Endodermal cell (in vitro differentiated cells): ENCODE data around the gene PINLYP. TPM values are rescaled to one million over a fixed set of nuclear protein-coding genes. Genes with fewer than 3 reads are reported as not detected.

Experiments used
- DNase-seq: peaks from one replicate; pipeline ENCODE4 v3.0.0-alpha.2; 2017
- H3K27ac ChIP-seq: 2 replicates; pipeline ENCODE4 v1.5.1; 2013; ENCODE audit warnings: mild to moderate bottlenecking, low read depth, low read length, moderate library complexity
- H3K27me3 ChIP-seq: 2 replicates; pipeline ENCODE4 v1.6.1; 2013; ENCODE audit warnings: mild to moderate bottlenecking, low read length, moderate library complexity; ENCODE audit not compliant: insufficient read depth, control insufficient read depth, poor library complexity, severe bottlenecking
- H3K36me3 ChIP-seq: 2 replicates; pipeline ENCODE4 v1.7.0; 2013; ENCODE audit warnings: mild to moderate bottlenecking, low read length, moderate library complexity; ENCODE audit not compliant: control insufficient read depth, insufficient read depth
- H3K4me1 ChIP-seq: one replicate; pipeline ENCODE4 v1.7.0; 2013; ENCODE audit warnings: low read length; ENCODE audit not compliant: control insufficient read depth, insufficient read depth
- H3K4me3 ChIP-seq: 2 replicates; pipeline ENCODE4 v1.5.1; 2013; ENCODE audit warnings: mild to moderate bottlenecking, low read length, moderate library complexity
- H3K9ac ChIP-seq: 2 replicates; pipeline ENCODE4 v1.6.1; 2013; ENCODE audit warnings: mild to moderate bottlenecking, low read length, moderate library complexity; ENCODE audit not compliant: poor library complexity, severe bottlenecking; ENCODE audit errors: extremely low read depth
- H3K9me3 ChIP-seq: 2 replicates; pipeline ENCODE4 v1.6.1; 2013; ENCODE audit warnings: mild to moderate bottlenecking, low read length, moderate library complexity; ENCODE audit not compliant: control insufficient read depth
- H3K27ac Mint-ChIP-seq: 2 replicates; pipeline ENCODE4 v1.8.0; 2020; ENCODE audit warnings: mixed read lengths
- H3K27me3 Mint-ChIP-seq: 2 replicates; pipeline ENCODE4 v1.8.0; 2021; ENCODE audit warnings: mild to moderate bottlenecking, mixed read lengths; ENCODE audit not compliant: insufficient read depth
- H3K36me3 Mint-ChIP-seq: 2 replicates; pipeline ENCODE4 v1.8.0; 2020; ENCODE audit warnings: low read depth, mixed read lengths
- H3K4me1 Mint-ChIP-seq: 2 replicates; pipeline ENCODE4 v1.8.0; 2020; ENCODE audit warnings: mixed read lengths
- H3K4me3 Mint-ChIP-seq: 2 replicates; pipeline ENCODE4 v1.8.0; 2020; ENCODE audit warnings: mild to moderate bottlenecking, moderate library complexity, mixed read lengths
- H3K9me3 Mint-ChIP-seq: 2 replicates; pipeline ENCODE4 v1.8.0; 2020; ENCODE audit warnings: mild to moderate bottlenecking, mixed read lengths
- CTCF ChIP-seq: fragments of 200-600 bp; sonication (generic); conservative IDR thresholded peaks from 2 replicates; pipeline ENCODE4 v1.5.0; 2021; ENCODE audit warnings: antibody characterized with exemption, mild to moderate bottlenecking
- WGBS, 2 experiments: methylation state at CpG; one replicate each; pipeline versions ENCODE4 v1.1.5 to v1.1.7; 2013; ENCODE audit warnings: missing lambda C conversion rate in 2 of 2, mixed read lengths in 1 of 2; ENCODE audit not compliant: insufficient coverage in 1 of 2, insufficient read length in 1 of 2; 5-methylcytosine and 5-hydroxymethylcytosine counted together
- total RNA-seq, 2 donors: library from RNA; stranded (reverse); fragmentation: NEBNext Ultra II Directional in 1 of 2; extraction: Animal tissue kit (Norgen Biotek cat#: 25700) in 1 of 2; gene quantifications; 2 replicates in 1 of 2; 3 replicates in 1 of 2; pipeline ENCODE4 v1.2.1, GENCODE V29; 2021

PINLYP gene
- total RNA-seq, 2 donors from 2014 or later = 7.7 to 12.2 TPM

- H3K36me3 ChIP-seq = peaks cover 46% of the 10 kb centered on the region
- H3K4me3 ChIP-seq = no peak overlapping the region
- H3K36me3 Mint-ChIP-seq = peaks cover 61% of the 10 kb centered on the region
- H3K27me3 ChIP-seq = no peaks in the 10 kb centered on the region
- no peak overlapping the region for H3K27ac ChIP-seq
- no peaks in the 10 kb centered on the region for H3K9me3 ChIP-seq
- 94 to 100% methylated on average over 3 to 4 of the region's 4 CpGs for WGBS, 2 experiments
- no peak overlapping the region for H3K27ac Mint-ChIP-seq
- TF ChIP-seq CTCF = no peak
- no peak overlapping the region for H3K4me3 Mint-ChIP-seq
- H3K9me3 Mint-ChIP-seq = no peaks in the 10 kb centered on the region
- no peaks in the 10 kb centered on the region for H3K4me1 Mint-ChIP-seq
- no peak for DNase-seq
- H3K9ac ChIP-seq = no peak overlapping the region
- no peaks in the 10 kb centered on the region for H3K4me1 ChIP-seq
- no peaks in the 10 kb centered on the region for H3K27me3 Mint-ChIP-seq
These were observed 21.9 kb upstream of the PINLYP start for GRCh38 chr19:43553656-43554055.

GRCh38 chr19:43554317-43554895 is 21.2 kb upstream of the PINLYP start:
- H3K4me1 Mint-ChIP-seq = no peaks in the 10 kb centered on the region
- H3K9me3 Mint-ChIP-seq = no peaks in the 10 kb centered on the region
- Histone ChIP-seq H3K4me3 (no peak overlapping the region), H3K36me3 (peaks cover 47% of the 10 kb centered on the region), H3K9ac (no peak overlapping the region), H3K27me3 (no peaks in the 10 kb centered on the region), H3K27ac (no peak overlapping the region), H3K4me1 (no peaks in the 10 kb centered on the region), H3K9me3 (no peaks in the 10 kb centered on the region)
- TF ChIP-seq CTCF = no peak
- H3K27me3 Mint-ChIP-seq = no peaks in the 10 kb centered on the region
- peaks cover 54% of the 10 kb centered on the region for H3K36me3 Mint-ChIP-seq
- DNase-seq = no peak
- H3K4me3 Mint-ChIP-seq = no peak overlapping the region
- 93 to 95% methylated on average over 7 to 15 of the region's 15 CpGs for WGBS, 2 experiments
- H3K27ac Mint-ChIP-seq = peak overlapping the region; percentile 80

GRCh38 chr19:43555185-43555770 is 20.3 kb upstream of the PINLYP start:
- WGBS, 2 experiments = 45 to 50% methylated on average over 4 to 8 of the region's 8 CpGs
- Histone ChIP-seq H3K9ac (no peak overlapping the region), H3K9me3 (no peaks in the 10 kb centered on the region), H3K27me3 (no peaks in the 10 kb centered on the region), H3K36me3 (peaks cover 47% of the 10 kb centered on the region), H3K4me1 (no peaks in the 10 kb centered on the region), H3K4me3 (no peak overlapping the region), H3K27ac (no peak overlapping the region)
- no peaks in the 10 kb centered on the region for H3K27me3 Mint-ChIP-seq
- no peaks in the 10 kb centered on the region for H3K4me1 Mint-ChIP-seq
- H3K36me3 Mint-ChIP-seq = peaks cover 53% of the 10 kb centered on the region
- no peak overlapping the region for H3K4me3 Mint-ChIP-seq
- peak overlapping the region; percentile 80 for H3K27ac Mint-ChIP-seq
- peak; percentile 97 for DNase-seq
- no peaks in the 10 kb centered on the region for H3K9me3 Mint-ChIP-seq
- peak; percentile 86 for TF ChIP-seq CTCF
